ENCODE data around the gene TRPC4AP. TPM values are rescaled to one million over a fixed set of nuclear protein-coding genes. Genes with fewer than 3 reads are reported as not detected.

Gene TRPC4AP, protein sequence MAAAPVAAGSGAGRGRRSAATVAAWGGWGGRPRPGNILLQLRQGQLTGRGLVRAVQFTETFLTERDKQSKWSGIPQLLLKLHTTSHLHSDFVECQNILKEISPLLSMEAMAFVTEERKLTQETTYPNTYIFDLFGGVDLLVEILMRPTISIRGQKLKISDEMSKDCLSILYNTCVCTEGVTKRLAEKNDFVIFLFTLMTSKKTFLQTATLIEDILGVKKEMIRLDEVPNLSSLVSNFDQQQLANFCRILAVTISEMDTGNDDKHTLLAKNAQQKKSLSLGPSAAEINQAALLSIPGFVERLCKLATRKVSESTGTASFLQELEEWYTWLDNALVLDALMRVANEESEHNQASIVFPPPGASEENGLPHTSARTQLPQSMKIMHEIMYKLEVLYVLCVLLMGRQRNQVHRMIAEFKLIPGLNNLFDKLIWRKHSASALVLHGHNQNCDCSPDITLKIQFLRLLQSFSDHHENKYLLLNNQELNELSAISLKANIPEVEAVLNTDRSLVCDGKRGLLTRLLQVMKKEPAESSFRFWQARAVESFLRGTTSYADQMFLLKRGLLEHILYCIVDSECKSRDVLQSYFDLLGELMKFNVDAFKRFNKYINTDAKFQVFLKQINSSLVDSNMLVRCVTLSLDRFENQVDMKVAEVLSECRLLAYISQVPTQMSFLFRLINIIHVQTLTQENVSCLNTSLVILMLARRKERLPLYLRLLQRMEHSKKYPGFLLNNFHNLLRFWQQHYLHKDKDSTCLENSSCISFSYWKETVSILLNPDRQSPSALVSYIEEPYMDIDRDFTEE
- total RNA-seq (10 to 100 TPM; 35.8 to 56.3 TPM), polyA plus RNA-seq (ENCODE audit: insufficient read length in 2 of 2) (10 to 100 TPM; 78.9 to 82.2 TPM)
- long read RNA-seq, donor 1, transcript TRPC4AP-201 (19 exons, 3,226 nt), result major isoform, 18 of 37 reads
- long read RNA-seq, donor 1, transcript TRPC4AP-202 (19 exons, 3,138 nt), result minor isoform, 13 of 37 reads
- long read RNA-seq, donor 1, partial matches to known transcripts, result 6 of 37 reads
- long read RNA-seq, donor 1, other reads (novel, unspliced or antisense), result 0 of 37 reads
- long read RNA-seq, donor 2, transcript TRPC4AP-201 (19 exons, 3,226 nt), result major isoform, 5 of 9 reads
- long read RNA-seq, donor 2, partial matches to known transcripts, result 0 of 9 reads
- long read RNA-seq, donor 2, other reads (novel, unspliced or antisense), result 0 of 9 reads
- long read RNA-seq, donor 3, partial matches to known transcripts, result 0 of 4 reads
- long read RNA-seq, donor 3, other reads (novel, unspliced or antisense), result 0 of 4 reads
- long read RNA-seq, donor 4, transcript TRPC4AP-201 (19 exons, 3,226 nt), result major isoform, 6 of 8 reads
- long read RNA-seq, donor 4, partial matches to known transcripts, result 0 of 8 reads
- long read RNA-seq, donor 4, other reads (novel, unspliced or antisense), result 0 of 8 reads

DNA sequence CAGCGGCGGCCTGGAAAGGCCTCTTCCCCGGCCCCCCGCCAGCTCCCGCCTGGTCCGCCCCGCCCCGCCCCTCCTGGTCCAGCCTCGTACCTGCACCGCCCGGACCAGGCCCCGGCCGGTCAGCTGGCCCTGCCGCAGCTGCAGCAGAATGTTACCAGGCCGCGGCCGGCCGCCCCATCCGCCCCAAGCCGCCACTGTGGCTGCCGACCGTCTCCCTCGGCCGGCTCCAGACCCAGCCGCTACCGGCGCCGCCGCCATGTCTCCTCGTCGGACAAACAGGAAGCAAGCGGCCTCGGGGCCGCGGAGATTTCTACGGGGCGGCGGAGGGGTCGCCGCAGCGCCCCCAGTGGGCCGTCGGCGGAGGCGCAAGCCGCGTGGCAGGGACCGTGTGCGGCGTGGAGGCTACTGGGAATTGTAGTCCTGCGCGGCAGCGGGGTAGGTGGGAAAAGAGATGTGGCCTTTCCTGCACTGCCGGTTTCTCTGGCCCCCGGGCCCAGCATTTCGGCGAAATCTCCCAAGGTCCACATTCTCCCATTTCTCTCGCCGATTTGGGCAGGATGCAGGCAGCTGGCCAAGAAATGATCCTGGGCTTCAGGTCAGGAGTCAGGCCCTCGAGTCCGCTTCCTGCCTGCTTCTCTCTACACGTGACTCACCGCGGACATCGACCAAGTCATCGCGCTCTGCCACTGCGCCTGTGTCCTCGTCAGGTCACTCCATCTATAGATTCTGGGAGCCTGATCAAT is at the start of gene TRPC4AP:
Gene TRPC4AP, minus strand, starts transcription at position 284 of the 743 bp plus-strand sequence. Its CDS starts 26 bp downstream, at position 258.
- peak within 1 kb of the TSS; percentile 91 for H3K27ac ChIP-seq (ENCODE audit: low read depth, low read length)
- WGBS (ENCODE audit: insufficient coverage), result under 1% methylated on average over 64 of the region's 69 CpGs
- DNase-seq (ENCODE audit: low read depth in 4 of 6, low spot score in 6 of 6), result peak; percentile 80 to 97 (median 87)
- H3K9me3 ChIP-seq (ENCODE audit: control insufficient read depth, insufficient read depth, low read length), result no peaks in the 10 kb centered on the region
- H3K4me1 ChIP-seq (ENCODE audit: control insufficient read depth, insufficient read depth, low read length), result peaks cover 12% of the 10 kb centered on the region
- H3K27me3 ChIP-seq (ENCODE audit: control insufficient read depth, insufficient read depth, low read length), result no peaks in the 10 kb centered on the region
- peak within 1 kb of the TSS; percentile 86 for H3K4me3 ChIP-seq (ENCODE audit: low read depth, low read length)
- H3K36me3 ChIP-seq (ENCODE audit: control insufficient read depth, insufficient read depth, low read length), result peaks cover 3% of the 10 kb centered on the region

DNA sequence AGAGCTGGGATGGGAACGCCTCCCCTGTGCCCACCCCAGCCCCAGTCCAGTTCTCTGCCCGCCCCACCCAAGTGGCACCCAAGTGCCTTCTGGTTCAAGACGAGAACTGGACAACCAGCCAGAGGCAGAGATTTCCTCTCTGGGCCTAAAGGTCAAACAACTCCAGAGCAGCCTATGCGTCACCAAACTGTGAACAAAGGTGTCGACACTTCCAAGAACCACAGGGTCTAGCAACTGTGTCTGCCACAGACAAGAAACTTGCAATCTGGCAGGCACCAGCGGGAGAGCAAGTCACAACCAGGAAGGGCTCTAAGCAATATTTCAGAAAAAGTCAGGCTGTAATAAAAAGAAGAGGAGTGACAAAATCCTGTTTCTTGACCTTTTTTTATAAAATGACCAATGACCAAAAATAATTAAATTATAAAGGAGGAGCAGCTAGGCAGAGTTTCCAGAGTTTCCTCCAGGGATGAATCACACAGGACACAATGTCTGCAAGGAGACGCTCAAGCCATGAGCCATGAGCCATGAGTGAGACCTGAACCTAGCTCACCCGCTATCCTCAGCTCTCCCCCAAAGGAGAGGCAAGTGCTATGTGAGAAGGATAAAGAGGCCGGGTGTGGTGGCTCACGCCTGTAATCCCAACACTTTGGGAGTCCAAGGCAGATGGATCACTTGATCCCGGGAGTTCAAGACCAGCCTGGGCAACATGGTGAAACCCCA is 43.4 kb upstream of the TRPC4AP start:
- Histone ChIP-seq H3K36me3 (ENCODE audit: control insufficient read depth, insufficient read depth, low read length) (peaks cover 47% of the 10 kb centered on the region), H3K4me3 (ENCODE audit: low read depth, low read length) (no peak overlapping the region), H3K27ac (ENCODE audit: low read depth, low read length) (no peak overlapping the region), H3K9me3 (ENCODE audit: control insufficient read depth, insufficient read depth, low read length) (no peaks in the 10 kb centered on the region), H3K4me1 (ENCODE audit: control insufficient read depth, insufficient read depth, low read length) (no peaks in the 10 kb centered on the region), H3K27me3 (ENCODE audit: control insufficient read depth, insufficient read depth, low read length) (no peaks in the 10 kb centered on the region)
- 84% methylated on average over 6 of the region's 11 CpGs for WGBS (ENCODE audit: insufficient coverage)
- DNase-seq (ENCODE audit: low read depth in 4 of 6, low spot score in 6 of 6), result no peak

DNA sequence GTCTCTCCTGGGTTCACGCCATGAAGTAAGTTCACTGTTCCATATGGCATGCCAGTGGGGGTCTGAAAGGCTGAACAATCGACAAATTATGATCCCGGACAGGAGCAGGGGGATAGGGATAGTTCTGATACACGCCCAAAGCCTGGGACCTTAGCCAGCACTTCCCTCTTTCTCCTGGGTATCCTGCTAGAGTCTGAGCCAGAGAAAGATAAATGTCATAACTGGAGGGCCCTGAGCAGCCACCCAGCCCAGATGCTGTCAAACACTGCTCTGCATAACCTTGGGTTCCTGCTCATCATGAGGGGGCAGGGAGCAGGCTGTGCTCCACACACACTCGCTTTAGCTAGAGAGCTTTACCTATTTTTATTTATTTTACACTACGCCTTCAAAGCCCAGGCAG is 42.3 kb upstream of the TRPC4AP start:
- H3K4me1 ChIP-seq (ENCODE audit: control insufficient read depth, insufficient read depth, low read length), result no peaks in the 10 kb centered on the region
- no peak for DNase-seq (ENCODE audit: low read depth in 4 of 6, low spot score in 6 of 6)
- H3K36me3 ChIP-seq (ENCODE audit: control insufficient read depth, insufficient read depth, low read length), result peaks cover 47% of the 10 kb centered on the region
- H3K27ac ChIP-seq (ENCODE audit: low read depth, low read length), result no peak overlapping the region
- H3K9me3 ChIP-seq (ENCODE audit: control insufficient read depth, insufficient read depth, low read length), result no peaks in the 10 kb centered on the region
- no peaks in the 10 kb centered on the region for H3K27me3 ChIP-seq (ENCODE audit: control insufficient read depth, insufficient read depth, low read length)
- H3K4me3 ChIP-seq (ENCODE audit: low read depth, low read length), result no peak overlapping the region
- WGBS (ENCODE audit: insufficient coverage), result 83% methylated on average over 4 of the region's 6 CpGs

DNA sequence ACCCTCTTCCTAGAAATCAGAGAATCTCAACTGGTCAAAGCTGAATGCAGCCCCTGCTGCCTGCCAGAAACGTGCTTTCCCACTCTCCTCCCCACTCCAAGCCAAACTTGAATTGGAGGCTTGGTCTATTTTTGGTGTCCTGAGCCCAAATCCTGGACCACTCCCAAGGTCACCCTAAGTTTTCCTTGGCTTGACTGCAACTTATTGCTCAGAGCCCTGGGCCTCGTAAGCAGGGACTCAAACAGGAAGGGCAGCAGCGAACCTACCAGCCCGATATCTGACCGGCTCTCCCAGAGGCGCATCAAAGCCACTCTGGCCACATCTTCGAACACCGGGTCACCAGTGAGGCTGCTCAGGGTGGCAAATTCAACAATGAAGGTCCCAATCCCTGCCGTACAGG is 41.9 kb upstream of the TRPC4AP start:
- 89% methylated on average over 9 of the region's 9 CpGs for WGBS (ENCODE audit: insufficient coverage)
- no peaks in the 10 kb centered on the region for H3K4me1 ChIP-seq (ENCODE audit: control insufficient read depth, insufficient read depth, low read length)

DNA sequence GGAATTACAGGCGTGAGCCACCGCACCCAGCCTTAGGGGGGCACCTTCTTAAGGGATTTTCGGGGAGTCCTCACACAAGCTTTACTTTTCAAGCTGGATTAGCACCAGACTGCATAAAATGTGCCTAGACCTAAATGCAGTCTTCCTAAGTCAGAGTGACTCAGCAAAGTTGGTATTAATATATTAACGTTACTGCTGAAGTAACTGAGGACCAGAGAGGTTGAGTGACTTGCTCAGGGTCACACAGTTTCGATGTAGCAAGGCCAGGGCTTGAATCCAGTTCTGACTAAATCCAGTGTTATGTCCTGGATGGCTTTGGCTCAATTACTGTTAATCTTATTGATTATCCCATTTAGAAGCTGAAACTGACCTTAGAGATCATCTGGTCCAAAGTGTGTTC is 41.1 kb upstream of the TRPC4AP start:
- WGBS (ENCODE audit: insufficient coverage), result 81% methylated on average over 3 of the region's 5 CpGs
- no peak overlapping the region for H3K27ac ChIP-seq (ENCODE audit: low read depth, low read length)

More for the DNA sequence above, 41.9 kb upstream of the TRPC4AP start:
- Histone ChIP-seq H3K9me3 (ENCODE audit: control insufficient read depth, insufficient read depth, low read length) (no peaks in the 10 kb centered on the region), H3K4me3 (ENCODE audit: low read depth, low read length) (no peak overlapping the region), H3K27ac (ENCODE audit: low read depth, low read length) (no peak overlapping the region), H3K36me3 (ENCODE audit: control insufficient read depth, insufficient read depth, low read length) (peaks cover 47% of the 10 kb centered on the region), H3K27me3 (ENCODE audit: control insufficient read depth, insufficient read depth, low read length) (no peaks in the 10 kb centered on the region)
- no peak for DNase-seq (ENCODE audit: low read depth in 4 of 6, low spot score in 6 of 6)

DNA sequence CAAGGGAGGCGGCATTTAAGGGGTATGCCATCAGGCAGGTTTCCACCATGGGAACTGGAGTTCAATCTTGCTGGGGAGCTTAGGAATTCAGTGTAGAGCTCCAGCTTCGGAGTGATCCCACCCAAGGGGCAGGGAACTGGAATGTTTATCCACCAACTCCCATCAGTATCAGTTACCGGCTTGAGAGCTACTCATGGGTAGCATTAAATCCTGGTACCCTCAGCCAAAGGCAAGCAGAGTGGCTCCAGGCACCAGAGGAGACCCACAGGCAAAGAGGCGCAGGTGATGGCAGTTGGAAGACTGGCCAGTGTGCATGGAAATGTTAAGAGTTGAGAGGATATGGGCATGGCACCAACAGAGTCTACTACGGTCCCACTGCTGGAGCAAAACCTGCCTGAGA is 40.4 kb upstream of the TRPC4AP start:
- H3K36me3 ChIP-seq (ENCODE audit: control insufficient read depth, insufficient read depth, low read length), result peaks cover 44% of the 10 kb centered on the region
- H3K4me3 ChIP-seq (ENCODE audit: low read depth, low read length), result no peak overlapping the region
- no peaks in the 10 kb centered on the region for H3K9me3 ChIP-seq (ENCODE audit: control insufficient read depth, insufficient read depth, low read length)
- no peak overlapping the region for H3K27ac ChIP-seq (ENCODE audit: low read depth, low read length)
- no peak for DNase-seq (ENCODE audit: low read depth in 4 of 6, low spot score in 6 of 6)
- H3K27me3 ChIP-seq (ENCODE audit: control insufficient read depth, insufficient read depth, low read length), result no peaks in the 10 kb centered on the region
- WGBS (ENCODE audit: insufficient coverage), result 95% methylated on average over 3 of the region's 5 CpGs
- H3K4me1 ChIP-seq (ENCODE audit: control insufficient read depth, insufficient read depth, low read length), result no peaks in the 10 kb centered on the region

More for the DNA sequence above, 41.1 kb upstream of the TRPC4AP start:
- H3K27me3 ChIP-seq (ENCODE audit: control insufficient read depth, insufficient read depth, low read length), result no peaks in the 10 kb centered on the region
- no peak overlapping the region for H3K4me3 ChIP-seq (ENCODE audit: low read depth, low read length)
- no peaks in the 10 kb centered on the region for H3K9me3 ChIP-seq (ENCODE audit: control insufficient read depth, insufficient read depth, low read length)
- peaks cover 47% of the 10 kb centered on the region for H3K36me3 ChIP-seq (ENCODE audit: control insufficient read depth, insufficient read depth, low read length)
- no peak for DNase-seq (ENCODE audit: low read depth in 4 of 6, low spot score in 6 of 6)
- no peaks in the 10 kb centered on the region for H3K4me1 ChIP-seq (ENCODE audit: control insufficient read depth, insufficient read depth, low read length)

DNA sequence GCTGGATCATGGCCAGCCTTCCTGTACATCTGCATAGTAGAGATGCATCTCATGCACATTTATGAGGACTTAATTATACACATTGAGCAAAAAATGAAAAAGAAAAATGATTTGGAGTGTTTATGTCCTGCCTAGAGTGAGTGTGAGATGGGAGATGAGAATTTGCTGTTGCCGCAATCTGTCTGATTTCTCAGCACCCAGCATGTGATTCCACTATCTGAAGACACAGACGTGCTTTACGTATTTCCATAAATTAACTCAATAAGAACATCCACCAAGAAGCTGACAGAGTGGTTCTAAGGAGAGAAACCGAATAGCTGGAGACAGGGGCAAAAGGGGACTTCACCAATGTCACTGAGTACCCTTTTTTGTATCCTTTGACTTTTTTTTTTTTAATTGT is 39.3 kb upstream of the TRPC4AP start:
- Histone ChIP-seq H3K36me3 (ENCODE audit: control insufficient read depth, insufficient read depth, low read length) (peaks cover 34% of the 10 kb centered on the region), H3K9me3 (ENCODE audit: control insufficient read depth, insufficient read depth, low read length) (no peaks in the 10 kb centered on the region), H3K27ac (ENCODE audit: low read depth, low read length) (no peak overlapping the region), H3K27me3 (ENCODE audit: control insufficient read depth, insufficient read depth, low read length) (no peaks in the 10 kb centered on the region), H3K4me3 (ENCODE audit: low read depth, low read length) (no peak overlapping the region), H3K4me1 (ENCODE audit: control insufficient read depth, insufficient read depth, low read length) (no peaks in the 10 kb centered on the region)
- peak in 1 of 6 donors; percentile 47 for DNase-seq (ENCODE audit: low read depth in 4 of 6, low spot score in 6 of 6)
- WGBS (ENCODE audit: insufficient coverage), result no CpG with 5 or more reads among the region's 4 CpGs

DNA sequence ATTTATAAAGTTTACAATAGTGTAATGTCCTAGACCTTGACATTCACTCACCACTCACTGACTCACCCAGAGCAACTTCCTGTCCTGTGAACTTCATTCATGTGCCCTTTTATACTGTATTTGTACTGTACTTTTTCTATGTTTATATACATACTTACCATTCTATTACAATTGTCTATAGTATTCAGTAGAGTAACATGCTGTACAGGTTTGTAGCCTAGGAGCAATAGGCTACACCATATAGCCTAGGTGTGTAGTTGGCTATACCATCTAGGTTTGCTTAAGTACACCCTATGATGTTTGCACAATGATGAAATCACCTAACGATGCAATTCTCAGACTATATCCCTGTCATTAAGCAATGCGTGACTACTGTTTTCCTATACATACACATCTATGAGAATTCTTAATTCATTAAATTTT is 37.1 kb upstream of the TRPC4AP start:
- no CpG with 5 or more reads among the region's 2 CpGs for WGBS (ENCODE audit: insufficient coverage)
- no peaks in the 10 kb centered on the region for H3K4me1 ChIP-seq (ENCODE audit: control insufficient read depth, insufficient read depth, low read length)
- no peak overlapping the region for H3K4me3 ChIP-seq (ENCODE audit: low read depth, low read length)
- no peak for DNase-seq (ENCODE audit: low read depth in 4 of 6, low spot score in 6 of 6)
- no peaks in the 10 kb centered on the region for H3K9me3 ChIP-seq (ENCODE audit: control insufficient read depth, insufficient read depth, low read length)
- H3K36me3 ChIP-seq (ENCODE audit: control insufficient read depth, insufficient read depth, low read length), result peaks cover 33% of the 10 kb centered on the region
- no peaks in the 10 kb centered on the region for H3K27me3 ChIP-seq (ENCODE audit: control insufficient read depth, insufficient read depth, low read length)
- H3K27ac ChIP-seq (ENCODE audit: low read depth, low read length), result no peak overlapping the region

Measured in spinal cord (tissue), 10 donors.